Measurements from ENCODE around the gene CD200R1. TPM values are rescaled to one million over a fixed set of nuclear protein-coding genes. Genes with fewer than 3 reads are reported as not detected.

CD200R1 gene
- total RNA-seq, 1 donor from 2014 or later = 1.0 TPM

DNA sequence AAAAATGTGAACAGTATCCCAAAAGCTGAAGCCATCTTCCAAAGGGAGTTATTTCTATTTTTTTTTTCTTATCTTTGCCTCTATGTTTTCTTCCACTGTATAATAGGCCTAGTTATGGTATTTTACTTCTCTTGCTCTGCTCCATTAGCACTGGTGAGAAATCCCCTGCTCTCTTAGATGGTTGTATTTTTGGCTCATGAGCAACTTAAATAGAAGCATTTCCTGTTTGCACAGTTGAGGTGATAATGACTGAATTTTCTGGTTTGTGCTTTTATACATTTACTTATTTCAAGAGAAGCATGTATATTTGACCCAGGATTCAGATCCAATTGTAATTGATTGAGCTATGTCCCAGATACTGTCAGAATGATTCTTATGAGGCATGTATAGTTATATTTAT is 66.7 kb downstream of the CD200R1 start:
- no peak for ATAC-seq
- no peak for DNase-seq (ENCODE audit: missing footprints)
- intact Hi-C loops (cut with DNase I) = no loop called here

DNA sequence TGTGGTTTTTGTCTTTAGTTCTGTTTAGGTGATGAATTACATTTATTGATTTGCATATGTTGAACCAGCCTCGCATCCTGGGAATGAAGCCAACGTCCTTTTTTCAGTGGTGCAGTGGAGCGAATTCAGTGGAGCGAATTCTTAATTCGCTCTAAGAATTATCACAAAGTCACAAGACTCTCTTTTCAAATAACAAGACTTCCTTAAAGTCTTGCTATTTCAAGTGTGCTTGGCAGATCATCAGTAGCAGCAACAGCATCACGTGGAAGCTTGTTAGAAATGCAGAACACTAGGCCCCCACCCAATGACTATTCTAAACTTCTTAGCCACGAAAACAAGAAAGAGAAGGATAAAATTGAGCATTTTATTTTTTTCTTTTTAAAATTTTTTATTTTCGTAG is 70.1 kb downstream of the CD200R1 start:
- no peak for DNase-seq (ENCODE audit: missing footprints)
- intact Hi-C loops (cut with DNase I) = no loop called here
- ATAC-seq = no peak

DNA sequence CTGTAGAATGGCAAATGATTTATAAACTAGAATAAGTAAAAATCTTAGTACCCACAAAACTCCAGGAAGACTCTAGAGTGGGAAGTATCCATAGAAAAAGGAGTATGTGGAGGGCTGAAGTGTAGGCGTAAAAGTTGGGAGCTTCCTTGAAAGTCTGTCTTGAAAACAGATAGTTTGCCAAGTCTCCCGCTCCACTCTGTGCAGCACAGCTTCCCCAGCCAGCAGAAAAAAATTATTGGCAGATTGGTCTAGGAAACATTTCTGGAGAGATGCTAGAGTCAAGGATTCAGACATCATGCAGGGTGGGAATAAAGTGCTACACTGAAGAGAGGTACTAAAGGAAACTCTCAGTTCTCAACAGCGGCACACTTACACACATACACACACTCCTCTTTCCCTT is 74.8 kb downstream of the CD200R1 start:
- no peak for DNase-seq (ENCODE audit: missing footprints)
- intact Hi-C loops (cut with DNase I) = no loop called here
- no peak for ATAC-seq

DNA sequence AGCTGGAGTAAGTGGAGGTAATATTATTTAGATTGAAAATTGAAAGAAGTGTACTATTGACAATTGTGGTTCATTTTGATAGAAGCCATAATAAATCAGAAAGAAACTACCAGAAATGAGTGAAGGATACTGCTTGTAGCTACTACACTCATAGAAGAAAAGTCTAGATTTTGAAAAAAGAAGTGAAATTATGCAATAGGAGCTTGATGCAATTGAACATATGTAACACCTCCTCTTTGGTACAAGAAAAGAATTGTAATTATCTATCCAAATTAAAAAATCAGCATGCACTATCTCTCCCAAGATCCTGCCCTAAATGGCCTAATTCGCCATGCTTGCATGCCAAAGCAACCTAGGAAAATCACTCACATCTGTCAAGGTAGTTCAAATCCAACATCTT is 77.1 kb downstream of the CD200R1 start:
- DNase-seq (ENCODE audit: missing footprints) = no peak
- no peak for ATAC-seq
- intact Hi-C loops (cut with DNase I) = no loop called here

DNA sequence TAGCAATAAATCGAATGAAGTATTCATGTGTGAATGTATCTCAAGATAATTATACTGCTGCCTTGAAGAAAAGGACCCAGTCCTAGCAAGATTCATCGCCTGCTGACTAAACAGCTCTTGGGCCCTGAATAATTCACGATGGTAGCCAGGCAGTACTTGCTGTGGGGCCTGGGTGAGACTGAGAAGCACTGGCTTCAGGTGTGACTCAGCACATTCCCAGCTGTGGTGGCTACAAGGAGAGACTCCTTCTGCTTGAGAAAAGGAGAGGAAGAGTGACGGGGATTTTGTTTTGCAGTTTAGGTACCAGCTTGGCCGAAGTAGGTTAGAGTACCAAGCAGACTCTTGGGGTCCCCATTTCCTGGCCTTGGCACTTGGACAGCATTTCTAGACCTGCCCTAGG is 80.6 kb downstream of the CD200R1 start:
- no peak for ATAC-seq
- no peak for DNase-seq (ENCODE audit: missing footprints)
- intact Hi-C loops (cut with DNase I) = no loop called here

DNA sequence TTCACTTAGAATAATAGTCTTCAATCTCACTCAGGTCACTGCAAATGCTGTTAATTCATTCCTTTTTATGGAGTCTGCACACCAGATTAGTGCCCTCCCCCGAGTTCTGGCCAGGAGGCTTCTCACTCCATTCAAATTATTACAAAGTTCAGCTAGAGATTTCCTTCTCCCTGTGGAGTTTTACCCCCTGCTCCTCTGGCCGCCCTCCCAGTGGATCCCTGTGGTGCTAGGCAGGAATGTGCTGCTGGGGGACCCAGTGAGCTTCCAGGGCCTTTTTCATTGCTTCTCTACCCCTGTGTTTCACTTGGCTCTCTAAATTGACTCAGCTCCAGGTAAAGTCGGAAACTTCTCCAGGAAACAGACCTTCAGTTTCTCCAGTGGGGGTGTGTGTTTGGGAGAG is 85.5 kb downstream of the CD200R1 start:
- ATAC-seq (no peak), DNase-seq (ENCODE audit: missing footprints) (no peak)
- intact Hi-C loops (cut with DNase I) = no loop called here

DNA sequence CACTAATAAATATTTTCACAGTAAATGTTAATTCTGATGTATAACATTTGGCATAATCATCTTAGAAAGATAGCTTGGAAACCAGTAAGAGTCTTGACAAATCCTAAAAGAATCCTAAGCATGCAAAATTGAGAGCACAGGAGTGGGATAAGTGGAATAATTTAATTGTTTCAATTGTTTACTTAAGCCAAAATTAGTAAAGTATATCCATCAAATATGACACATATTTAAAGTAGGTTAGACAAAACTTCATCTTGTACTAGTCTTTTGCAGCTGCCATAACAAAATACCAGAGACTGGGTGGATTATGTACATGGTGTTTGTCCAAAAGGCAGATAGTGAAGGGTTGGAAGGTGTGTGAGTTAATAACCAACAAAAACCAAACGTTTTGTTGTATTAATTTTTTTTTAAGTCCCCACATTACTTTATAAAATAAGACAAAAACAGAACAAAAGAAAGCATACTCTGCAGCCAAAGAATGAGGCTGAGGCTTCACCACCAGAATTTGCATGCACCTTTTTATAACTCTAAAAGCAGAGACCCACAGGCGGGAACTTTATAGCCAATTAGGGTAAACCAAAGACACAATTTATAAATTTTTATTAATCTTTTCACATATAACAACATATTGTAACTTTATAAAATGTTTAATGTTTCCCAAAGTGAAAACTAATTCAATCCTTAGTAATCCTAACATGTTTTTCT is 86.4 kb downstream of the CD200R1 start:
- DNase-seq (ENCODE audit: missing footprints) (no peak), ATAC-seq (no peak)
- intact Hi-C loops (cut with DNase I) = no loop called here

DNA sequence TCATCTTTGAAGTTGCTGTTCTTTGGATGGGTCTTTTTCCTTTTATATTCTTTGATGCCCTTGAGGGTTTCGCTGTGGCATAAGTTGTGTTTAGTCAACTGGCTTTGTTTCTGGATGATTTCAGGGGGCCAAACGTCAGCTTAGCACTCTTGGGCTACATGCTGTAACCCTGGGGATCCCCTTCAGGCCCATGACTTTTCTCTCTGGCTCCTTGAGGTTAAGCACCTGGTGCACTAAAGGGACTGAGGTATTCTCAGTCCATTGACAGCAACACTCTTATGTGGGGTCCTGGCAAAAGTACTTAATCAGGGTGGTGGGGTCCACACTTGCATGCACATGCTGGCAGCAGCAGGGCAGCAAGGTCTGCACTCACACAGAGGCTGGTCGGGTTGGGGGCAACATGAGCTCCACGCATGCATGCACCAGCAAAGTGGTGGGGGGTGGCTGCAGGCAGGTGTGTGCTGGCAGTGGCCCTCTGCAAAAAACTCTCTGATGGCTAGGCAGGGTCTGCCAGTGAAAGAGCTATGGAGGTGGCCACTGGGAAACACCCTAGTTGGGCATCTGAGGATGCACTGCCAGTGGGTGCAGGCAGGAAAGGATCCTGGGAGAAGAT is 90.1 kb downstream of the CD200R1 start:
- ATAC-seq (no peak), DNase-seq (ENCODE audit: missing footprints) (no peak)
- intact Hi-C loops (cut with DNase I) = no loop called here

DNA sequence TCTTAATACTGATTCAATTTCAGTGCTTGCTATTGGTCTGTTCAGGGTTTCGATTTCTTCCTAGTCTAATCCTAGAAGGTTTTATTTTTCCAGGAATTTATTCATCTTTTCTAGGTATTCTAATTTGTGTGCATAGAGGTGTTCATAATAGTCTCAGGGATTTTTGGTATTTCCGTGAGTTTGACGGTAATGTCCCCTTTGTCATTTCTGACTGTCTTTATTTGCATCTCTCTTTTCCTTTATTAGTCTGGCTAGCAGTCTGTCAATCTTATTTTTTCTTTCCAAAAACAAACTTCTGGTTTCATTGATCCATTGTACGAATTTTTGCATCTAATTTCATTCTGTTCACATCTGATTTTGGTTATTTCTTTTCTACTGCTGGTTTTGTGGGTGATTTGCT is 93.0 kb downstream of the CD200R1 start:
- intact Hi-C loops (cut with DNase I) = no loop called here
- ATAC-seq = no peak
- DNase-seq (ENCODE audit: missing footprints) = no peak

DNA sequence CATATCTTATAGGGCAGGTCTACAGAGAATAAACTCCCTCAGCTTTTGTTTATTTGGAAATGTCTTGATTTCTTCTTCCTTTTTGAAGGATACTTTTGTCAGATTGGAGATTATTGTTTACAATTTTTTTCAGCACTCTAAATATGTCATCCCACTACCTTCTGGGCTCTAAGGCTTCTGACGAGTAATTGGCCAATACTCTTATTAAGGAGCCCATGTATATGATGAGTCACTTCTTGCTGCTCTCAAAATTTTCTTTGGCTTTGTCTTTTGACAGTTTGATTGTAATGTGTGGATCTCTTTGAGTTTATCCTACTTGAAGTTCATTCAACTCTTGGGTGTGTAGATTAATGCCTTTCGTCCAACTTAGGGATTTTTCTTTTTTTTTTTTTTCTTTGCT is 99.3 kb downstream of the CD200R1 start:
- no peak for DNase-seq (ENCODE audit: missing footprints)
- no peak for ATAC-seq
- intact Hi-C loops (cut with DNase I) = no loop called here

DNA sequence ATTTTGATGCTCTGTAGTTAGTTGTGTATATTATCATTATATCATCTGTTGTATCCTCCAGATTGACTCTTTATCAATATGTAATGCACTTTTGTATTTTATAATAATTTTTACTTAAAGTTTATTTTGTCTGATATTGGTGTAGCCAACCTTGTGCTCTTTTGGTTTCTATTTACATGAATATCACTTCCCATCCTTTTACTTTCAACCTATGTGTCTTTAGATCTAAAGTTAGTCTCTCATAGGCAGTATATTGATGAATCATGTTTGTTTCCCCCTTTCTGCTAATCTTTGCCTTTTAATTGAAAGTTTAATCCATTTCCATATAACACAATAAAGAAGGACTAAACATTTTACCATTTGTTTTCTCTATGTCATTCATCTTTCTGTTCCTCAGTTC is 100.2 kb downstream of the CD200R1 start:
- no peak for DNase-seq (ENCODE audit: missing footprints)

DNA sequence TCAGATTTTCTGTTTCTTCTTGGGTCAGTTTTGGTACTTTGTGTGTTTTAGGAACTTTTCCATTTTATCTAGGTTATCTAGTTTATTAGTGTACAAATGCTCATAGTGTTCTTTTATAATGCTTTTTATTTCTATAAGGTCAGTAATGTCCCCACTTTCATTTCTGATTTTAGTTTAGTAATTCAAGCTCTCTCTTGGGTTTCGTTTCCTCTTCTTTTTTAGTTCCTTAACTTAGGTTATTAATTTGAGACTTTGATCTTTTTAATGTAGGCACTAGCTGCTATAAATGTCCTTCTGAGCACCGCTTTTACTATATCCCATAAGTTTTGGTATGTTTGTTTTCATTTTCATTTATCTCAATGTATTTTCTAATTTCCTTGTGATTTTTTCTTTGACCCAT is 101.3 kb downstream of the CD200R1 start:
- intact Hi-C loops (cut with DNase I) = no loop called here
- DNase-seq (ENCODE audit: missing footprints) = no peak
- no peak for ATAC-seq

More for the DNA sequence above, 100.2 kb downstream of the CD200R1 start:
- intact Hi-C loops (cut with DNase I) = no loop called here
- no peak for ATAC-seq

DNA sequence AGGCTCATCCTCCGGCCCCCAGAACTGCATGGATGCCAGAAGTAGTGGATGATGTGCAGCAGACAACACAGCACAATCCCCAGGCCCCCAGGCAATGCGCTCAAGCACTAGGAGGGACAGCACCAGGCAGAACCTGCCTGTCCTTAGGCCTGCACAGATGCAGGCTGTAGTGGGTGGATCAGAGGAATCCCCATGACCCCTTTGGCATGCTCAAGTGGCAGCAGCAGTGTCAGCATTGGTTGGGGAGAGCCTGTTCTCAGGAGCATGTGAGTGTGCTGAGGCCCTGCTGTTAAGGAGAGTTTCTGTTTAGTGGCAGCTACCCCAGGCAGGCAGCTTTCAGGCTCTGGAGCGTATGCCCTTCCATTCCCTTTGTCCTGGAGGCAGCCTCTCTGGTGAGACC is 103.2 kb downstream of the CD200R1 start:
- no peak for ATAC-seq
- intact Hi-C loops (cut with DNase I) = no loop called here
- DNase-seq (ENCODE audit: missing footprints) = no peak

Other genes with a start within 250 kb of the CD200R1 start
- gene CD200R1L, start 128.2 kb downstream of the CD200R1 start, total RNA-seq = not detected
- gene GTPBP8, start 15.9 kb upstream of the CD200R1 start, total RNA-seq = 27.6 TPM
- gene BOC, start 236.5 kb upstream of the CD200R1 start, total RNA-seq = 7.1 TPM